ENCODE results near the gene SCLY.

The SCLY gene

GRCh38 chr2:238075397-238075796 lies 14.6 kb downstream of the SCLY start:
- no peak for DNase-seq (ENCODE audit: low spot score)

DNA sequence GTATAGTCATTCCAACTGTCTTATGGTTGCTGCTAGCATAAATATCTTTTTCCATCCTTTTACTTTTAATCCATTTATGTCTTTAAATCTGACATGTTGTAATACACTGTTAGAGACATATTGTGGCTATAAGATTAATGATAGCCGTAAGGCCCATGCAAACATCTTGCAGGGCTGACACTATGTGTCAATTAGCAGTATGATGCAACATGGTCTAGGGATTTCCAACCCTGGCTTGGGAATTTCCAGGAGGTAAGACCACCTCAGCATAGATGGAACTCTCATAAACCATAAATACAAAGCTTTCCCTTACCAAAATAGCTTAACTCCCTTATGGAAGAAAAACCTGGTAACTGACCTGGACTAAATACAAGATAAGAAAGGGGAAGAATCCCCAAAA lies 16.5 kb downstream of the SCLY start:
- DNase-seq (ENCODE audit: low spot score) = no peak

DNA sequence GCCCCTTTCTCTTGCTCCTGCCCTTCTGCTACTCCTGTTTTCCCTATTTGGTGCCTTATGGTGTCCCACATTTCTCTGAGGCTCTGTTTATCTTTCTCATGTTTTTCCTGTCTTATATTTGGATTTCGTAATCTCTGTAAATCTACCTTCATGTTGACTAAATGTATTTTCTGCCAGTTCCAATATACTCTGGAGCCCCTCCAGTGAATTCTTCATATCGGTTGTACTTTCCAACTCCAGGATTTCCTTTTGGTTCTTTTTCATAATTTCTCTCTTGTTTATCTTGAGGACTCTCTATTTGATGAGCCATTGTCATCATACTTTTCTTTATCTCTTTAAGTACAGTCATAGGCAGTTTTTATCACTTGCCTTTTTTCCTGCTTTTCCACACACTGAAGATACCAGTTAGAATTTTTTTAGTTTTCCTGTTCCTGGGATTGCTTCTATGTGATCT lies 19.1 kb downstream of the SCLY start:
- no peak for DNase-seq (ENCODE audit: low spot score)

DNA sequence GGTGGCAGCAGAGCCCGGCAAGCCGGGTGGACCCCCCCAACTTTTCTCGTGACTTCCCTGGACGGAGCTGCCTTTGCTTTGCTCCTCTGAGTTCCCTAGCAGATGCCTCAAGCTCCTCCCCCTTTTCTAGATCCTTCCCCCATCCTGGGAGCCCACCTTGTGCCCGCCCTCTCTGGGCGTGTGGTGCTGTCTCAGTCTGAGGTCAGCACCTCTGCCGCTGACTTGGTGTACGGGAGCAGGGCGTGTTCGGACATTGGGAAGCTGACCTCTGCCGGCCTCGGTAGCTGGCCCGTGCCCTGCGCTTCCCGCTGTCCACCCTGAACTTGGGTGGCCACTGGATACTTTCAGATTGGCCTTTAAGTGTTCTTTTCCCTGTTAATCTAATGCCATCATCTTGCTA lies 19.7 kb downstream of the SCLY start:
- DNase-seq (ENCODE audit: low spot score) = no peak

- DNase-seq (ENCODE audit: low spot score) = no peak
Observed at GRCh38 chr2:238081150-238081549, 20.3 kb downstream of the SCLY start.

GRCh38 chr2:238081561-238081960 lies 20.8 kb downstream of the SCLY start:
- DNase-seq (ENCODE audit: low spot score) = no peak

- DNase-seq (ENCODE audit: low spot score) = no peak
Observed at GRCh38 chr2:238082151-238082550, 21.4 kb downstream of the SCLY start.

GRCh38 chr2:238082827-238083226 lies 22.0 kb downstream of the SCLY start:
- DNase-seq (ENCODE audit: low spot score) = no peak

- DNase-seq (ENCODE audit: low spot score) = no peak
Observed at GRCh38 chr2:238083919-238084318, 23.1 kb downstream of the SCLY start.

DNA sequence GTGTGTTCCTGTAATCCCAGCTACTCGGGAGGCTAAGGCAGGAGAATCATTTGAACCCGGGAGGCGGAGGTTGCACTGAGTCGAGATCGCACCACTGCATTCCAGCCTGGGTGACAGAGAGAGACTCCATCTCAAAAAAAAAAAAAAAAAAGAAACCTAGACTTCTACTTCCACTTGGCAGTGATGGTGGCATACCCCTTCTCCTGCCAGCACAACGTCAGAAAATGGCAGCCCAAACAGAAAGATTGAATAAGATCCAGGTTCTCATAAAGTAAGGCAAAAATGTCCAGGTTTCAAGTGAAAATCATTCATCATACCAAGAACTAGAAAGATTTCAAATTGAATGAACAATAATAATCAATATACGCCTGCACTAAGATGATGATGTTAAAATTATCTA lies 24.0 kb downstream of the SCLY start:
- DNase-seq (ENCODE audit: low spot score) = no peak

GRCh38 chr2:238085899-238086298 lies 25.1 kb downstream of the SCLY start:
- DNase-seq (ENCODE audit: low spot score) = no peak

DNA sequence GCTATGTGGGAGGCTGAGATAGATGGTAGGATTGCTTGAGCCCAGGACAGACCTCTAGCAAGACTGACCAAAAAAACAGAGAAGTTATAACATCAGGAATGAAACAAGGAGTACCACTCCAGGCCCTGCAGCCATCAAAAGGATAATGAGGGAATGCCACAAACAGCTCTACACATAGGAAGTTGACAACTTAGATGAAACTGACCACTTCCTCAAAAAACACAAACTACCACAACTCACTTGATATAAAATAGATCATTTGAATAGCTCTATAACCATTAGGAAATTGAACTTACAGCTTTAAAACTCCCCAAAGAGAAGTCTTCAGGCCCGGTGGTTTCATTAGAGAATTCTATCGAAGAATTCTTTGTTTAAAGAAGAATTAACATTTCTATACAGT lies 26.4 kb downstream of the SCLY start:
- no peak for DNase-seq (ENCODE audit: low spot score)

- DNase-seq (ENCODE audit: low spot score) = no peak
Observed at GRCh38 chr2:238090887-238091286, 30.1 kb downstream of the SCLY start.

GRCh38 chr2:238091436-238092060 lies 30.7 kb downstream of the SCLY start:
- DNase-seq (ENCODE audit: low spot score) = no peak

- DNase-seq (ENCODE audit: low spot score) = no peak
Observed at GRCh38 chr2:238092486-238093035, 31.8 kb downstream of the SCLY start.

- DNase-seq (ENCODE audit: low spot score) = no peak
Observed at GRCh38 chr2:238093181-238094140, 32.7 kb downstream of the SCLY start.

GRCh38 chr2:238094438-238095022 lies 33.7 kb downstream of the SCLY start:
- no peak for DNase-seq (ENCODE audit: low spot score)

- DNase-seq (ENCODE audit: low spot score) = no peak
Observed at GRCh38 chr2:238095143-238095542, 34.3 kb downstream of the SCLY start.

- DNase-seq (ENCODE audit: low spot score) = no peak
Observed at GRCh38 chr2:238096311-238097011, 35.7 kb downstream of the SCLY start.

DNA sequence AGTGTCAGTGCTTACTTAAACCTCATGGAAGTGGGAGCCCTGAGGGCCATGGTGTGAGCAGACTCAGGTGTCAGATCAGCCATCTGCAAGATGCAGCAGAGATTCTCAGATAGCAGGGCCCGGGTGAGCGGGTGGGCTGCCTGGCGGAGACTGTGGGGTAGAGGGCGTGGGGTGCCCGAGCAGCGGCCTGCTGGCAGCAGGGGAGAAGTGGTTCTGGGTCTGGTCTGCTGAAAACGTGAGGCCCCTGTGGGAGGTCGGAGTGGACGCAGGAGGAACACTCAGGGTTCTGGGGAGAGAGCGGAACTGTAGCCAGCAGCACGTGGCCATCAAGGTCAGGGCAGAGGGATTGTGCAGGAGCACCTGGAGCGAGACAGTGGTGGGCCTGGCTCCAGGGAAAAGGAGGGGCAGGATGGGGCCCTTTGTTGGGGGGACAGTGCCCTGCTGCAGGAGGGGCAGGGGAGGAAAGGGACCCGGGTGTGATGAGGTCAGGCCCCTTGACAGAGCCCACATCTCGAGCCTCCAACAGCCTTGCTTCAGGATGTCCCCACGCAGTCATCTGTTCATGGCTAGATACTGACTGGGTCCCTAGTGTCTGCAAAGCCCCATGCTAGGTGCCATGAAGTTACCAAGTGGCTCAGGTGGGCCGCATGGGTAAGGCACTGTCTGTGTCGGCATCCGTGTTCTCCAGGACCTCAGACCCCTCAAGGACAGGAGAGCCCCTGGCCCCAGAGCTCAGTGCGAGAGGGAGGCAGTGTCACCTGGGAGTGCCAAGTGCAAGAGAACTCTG lies 36.6 kb downstream of the SCLY start:
- DNase-seq (ENCODE audit: low spot score) = no peak
